HL-60 (cell line): ENCODE measurements around the gene TIMP2.

ENCODE experiments used
- TF ChIP-seq, protein P1 (sequence below): IDR thresholded peaks from one replicate; pipeline ENCODE4 v1.5.1; 2011; ENCODE audit warnings: low read length, control low read depth, inconsistent platforms; ENCODE audit not compliant: insufficient read depth
- TF ChIP-seq, protein P2 (sequence below): IDR thresholded peaks from 2 replicates; pipeline ENCODE4 v1.6.1; 2012; ENCODE audit warnings: low read depth; ENCODE audit not compliant: insufficient replicate concordance

DNA sequence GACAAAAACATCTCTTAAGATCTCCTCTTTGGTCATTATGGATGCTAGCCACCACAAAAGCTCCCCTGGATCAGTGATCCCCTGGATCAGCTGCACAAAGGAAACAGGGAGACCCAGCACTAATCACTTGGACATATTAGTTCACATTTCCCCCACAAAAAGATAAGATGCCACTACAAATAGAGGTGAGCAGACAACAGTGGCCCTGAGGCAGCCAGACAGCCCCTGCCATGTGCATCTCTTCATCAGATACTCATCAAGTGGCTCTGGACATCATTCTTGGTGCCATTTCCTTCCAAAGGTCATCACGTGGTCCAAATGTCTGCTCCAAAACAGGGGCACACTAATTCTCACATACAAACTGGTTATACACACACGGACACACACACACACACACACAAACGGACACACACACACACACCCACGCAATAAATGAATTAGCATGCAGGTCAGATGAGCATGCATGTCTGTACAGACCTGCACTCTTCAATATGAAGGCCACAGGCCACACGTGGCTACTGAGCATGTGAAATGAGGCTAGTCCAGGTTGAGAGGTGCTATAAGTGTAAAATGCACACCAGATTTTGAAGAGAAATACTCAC is 88.7 kb downstream of the TIMP2 start:
- TF ChIP-seq, protein P1, sequence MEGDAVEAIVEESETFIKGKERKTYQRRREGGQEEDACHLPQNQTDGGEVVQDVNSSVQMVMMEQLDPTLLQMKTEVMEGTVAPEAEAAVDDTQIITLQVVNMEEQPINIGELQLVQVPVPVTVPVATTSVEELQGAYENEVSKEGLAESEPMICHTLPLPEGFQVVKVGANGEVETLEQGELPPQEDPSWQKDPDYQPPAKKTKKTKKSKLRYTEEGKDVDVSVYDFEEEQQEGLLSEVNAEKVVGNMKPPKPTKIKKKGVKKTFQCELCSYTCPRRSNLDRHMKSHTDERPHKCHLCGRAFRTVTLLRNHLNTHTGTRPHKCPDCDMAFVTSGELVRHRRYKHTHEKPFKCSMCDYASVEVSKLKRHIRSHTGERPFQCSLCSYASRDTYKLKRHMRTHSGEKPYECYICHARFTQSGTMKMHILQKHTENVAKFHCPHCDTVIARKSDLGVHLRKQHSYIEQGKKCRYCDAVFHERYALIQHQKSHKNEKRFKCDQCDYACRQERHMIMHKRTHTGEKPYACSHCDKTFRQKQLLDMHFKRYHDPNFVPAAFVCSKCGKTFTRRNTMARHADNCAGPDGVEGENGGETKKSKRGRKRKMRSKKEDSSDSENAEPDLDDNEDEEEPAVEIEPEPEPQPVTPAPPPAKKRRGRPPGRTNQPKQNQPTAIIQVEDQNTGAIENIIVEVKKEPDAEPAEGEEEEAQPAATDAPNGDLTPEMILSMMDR: no peak
- TF ChIP-seq, protein P2, sequence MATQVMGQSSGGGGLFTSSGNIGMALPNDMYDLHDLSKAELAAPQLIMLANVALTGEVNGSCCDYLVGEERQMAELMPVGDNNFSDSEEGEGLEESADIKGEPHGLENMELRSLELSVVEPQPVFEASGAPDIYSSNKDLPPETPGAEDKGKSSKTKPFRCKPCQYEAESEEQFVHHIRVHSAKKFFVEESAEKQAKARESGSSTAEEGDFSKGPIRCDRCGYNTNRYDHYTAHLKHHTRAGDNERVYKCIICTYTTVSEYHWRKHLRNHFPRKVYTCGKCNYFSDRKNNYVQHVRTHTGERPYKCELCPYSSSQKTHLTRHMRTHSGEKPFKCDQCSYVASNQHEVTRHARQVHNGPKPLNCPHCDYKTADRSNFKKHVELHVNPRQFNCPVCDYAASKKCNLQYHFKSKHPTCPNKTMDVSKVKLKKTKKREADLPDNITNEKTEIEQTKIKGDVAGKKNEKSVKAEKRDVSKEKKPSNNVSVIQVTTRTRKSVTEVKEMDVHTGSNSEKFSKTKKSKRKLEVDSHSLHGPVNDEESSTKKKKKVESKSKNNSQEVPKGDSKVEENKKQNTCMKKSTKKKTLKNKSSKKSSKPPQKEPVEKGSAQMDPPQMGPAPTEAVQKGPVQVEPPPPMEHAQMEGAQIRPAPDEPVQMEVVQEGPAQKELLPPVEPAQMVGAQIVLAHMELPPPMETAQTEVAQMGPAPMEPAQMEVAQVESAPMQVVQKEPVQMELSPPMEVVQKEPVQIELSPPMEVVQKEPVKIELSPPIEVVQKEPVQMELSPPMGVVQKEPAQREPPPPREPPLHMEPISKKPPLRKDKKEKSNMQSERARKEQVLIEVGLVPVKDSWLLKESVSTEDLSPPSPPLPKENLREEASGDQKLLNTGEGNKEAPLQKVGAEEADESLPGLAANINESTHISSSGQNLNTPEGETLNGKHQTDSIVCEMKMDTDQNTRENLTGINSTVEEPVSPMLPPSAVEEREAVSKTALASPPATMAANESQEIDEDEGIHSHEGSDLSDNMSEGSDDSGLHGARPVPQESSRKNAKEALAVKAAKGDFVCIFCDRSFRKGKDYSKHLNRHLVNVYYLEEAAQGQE: no peak
